ENCODE data around the gene PTPRC. TPM values are rescaled to one million over a fixed set of nuclear protein-coding genes. Genes with fewer than 3 reads are reported as not detected.

Gene PTPRC
- total RNA-seq, 1 donor from 2014 or later: 0.29 TPM

GRCh38 chr1:198678301-198678836 is 39.5 kb downstream of the PTPRC start:
- no peak for DNase-seq (ENCODE audit: low read depth)
- Histone ChIP-seq H3K4me3 (ENCODE audit: low read depth, low read length) (no peak overlapping the region), H3K27me3 (ENCODE audit: control insufficient read depth, insufficient read depth, low read length) (no peaks in the 10 kb centered on the region), H3K36me3 (ENCODE audit: control insufficient read depth, insufficient read depth, low read length) (no peaks in the 10 kb centered on the region)
- TF ChIP-seq, protein P1, sequence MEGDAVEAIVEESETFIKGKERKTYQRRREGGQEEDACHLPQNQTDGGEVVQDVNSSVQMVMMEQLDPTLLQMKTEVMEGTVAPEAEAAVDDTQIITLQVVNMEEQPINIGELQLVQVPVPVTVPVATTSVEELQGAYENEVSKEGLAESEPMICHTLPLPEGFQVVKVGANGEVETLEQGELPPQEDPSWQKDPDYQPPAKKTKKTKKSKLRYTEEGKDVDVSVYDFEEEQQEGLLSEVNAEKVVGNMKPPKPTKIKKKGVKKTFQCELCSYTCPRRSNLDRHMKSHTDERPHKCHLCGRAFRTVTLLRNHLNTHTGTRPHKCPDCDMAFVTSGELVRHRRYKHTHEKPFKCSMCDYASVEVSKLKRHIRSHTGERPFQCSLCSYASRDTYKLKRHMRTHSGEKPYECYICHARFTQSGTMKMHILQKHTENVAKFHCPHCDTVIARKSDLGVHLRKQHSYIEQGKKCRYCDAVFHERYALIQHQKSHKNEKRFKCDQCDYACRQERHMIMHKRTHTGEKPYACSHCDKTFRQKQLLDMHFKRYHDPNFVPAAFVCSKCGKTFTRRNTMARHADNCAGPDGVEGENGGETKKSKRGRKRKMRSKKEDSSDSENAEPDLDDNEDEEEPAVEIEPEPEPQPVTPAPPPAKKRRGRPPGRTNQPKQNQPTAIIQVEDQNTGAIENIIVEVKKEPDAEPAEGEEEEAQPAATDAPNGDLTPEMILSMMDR (IDR thresholded peaks at IDR 0.05; ENCODE audit: insufficient read depth, low read length, poor library complexity, severe bottlenecking): no peak

- no peak for DNase-seq (ENCODE audit: low read depth)
- H3K4me3 ChIP-seq (ENCODE audit: low read depth, low read length): no peak overlapping the region
- TF ChIP-seq, protein P1 (IDR thresholded peaks at IDR 0.05; ENCODE audit: insufficient read depth, low read length, poor library complexity, severe bottlenecking): no peak
Measured at GRCh38 chr1:198678901-198679329, 40.1 kb downstream of the PTPRC start.

DNA sequence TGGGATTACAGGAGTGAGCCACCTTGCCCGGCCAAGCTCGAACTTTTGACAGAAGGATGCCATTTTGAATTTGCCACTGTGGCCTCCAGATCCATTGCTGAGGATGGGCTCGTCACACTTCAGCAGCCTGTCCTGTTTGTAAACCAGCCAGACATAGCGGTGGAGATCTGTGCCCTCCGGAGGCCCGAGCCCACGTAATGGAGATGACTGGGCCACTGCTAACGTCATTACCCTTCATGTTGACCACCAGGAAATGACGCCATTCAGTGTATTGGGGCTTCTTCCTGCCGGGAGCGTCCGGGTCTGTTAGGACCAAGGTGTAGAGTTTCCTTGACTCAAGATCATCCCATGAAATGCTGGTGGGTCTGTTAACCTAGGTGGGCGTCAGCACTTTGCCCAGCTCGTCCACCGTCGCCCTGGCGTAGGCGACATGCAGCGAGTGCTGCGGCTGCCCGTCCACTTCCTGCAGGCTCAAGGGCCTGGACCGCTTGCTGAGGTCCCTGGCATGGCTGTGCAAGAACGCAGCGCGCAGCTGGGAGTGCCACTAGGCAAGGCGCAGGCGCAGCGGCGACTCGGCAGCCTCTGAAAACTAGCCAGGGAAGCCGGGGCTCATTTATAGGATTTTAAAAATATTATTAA is 40.8 kb downstream of the PTPRC start:
- H3K4me3 ChIP-seq (ENCODE audit: low read depth, low read length): no peak overlapping the region
- H3K36me3 ChIP-seq (ENCODE audit: control insufficient read depth, insufficient read depth, low read length): no peaks in the 10 kb centered on the region
- H3K27me3 ChIP-seq (ENCODE audit: control insufficient read depth, insufficient read depth, low read length): no peaks in the 10 kb centered on the region
- no peak for DNase-seq (ENCODE audit: low read depth)
- TF ChIP-seq, protein P1 (IDR thresholded peaks at IDR 0.05; ENCODE audit: insufficient read depth, low read length, poor library complexity, severe bottlenecking): no peak

More at GRCh38 chr1:198678901-198679329, 40.1 kb downstream of the PTPRC start:
- Histone ChIP-seq H3K36me3 (ENCODE audit: control insufficient read depth, insufficient read depth, low read length) (no peaks in the 10 kb centered on the region), H3K27me3 (ENCODE audit: control insufficient read depth, insufficient read depth, low read length) (no peaks in the 10 kb centered on the region)

- Histone ChIP-seq H3K27me3 (ENCODE audit: control insufficient read depth, insufficient read depth, low read length) (no peaks in the 10 kb centered on the region), H3K36me3 (ENCODE audit: control insufficient read depth, insufficient read depth, low read length) (no peaks in the 10 kb centered on the region), H3K4me3 (ENCODE audit: low read depth, low read length) (no peak overlapping the region)
- TF ChIP-seq, protein P1 (IDR thresholded peaks at IDR 0.05; ENCODE audit: insufficient read depth, low read length, poor library complexity, severe bottlenecking): no peak
- no peak for DNase-seq (ENCODE audit: low read depth)
Measured at GRCh38 chr1:198680174-198680875, 41.5 kb downstream of the PTPRC start.

DNA sequence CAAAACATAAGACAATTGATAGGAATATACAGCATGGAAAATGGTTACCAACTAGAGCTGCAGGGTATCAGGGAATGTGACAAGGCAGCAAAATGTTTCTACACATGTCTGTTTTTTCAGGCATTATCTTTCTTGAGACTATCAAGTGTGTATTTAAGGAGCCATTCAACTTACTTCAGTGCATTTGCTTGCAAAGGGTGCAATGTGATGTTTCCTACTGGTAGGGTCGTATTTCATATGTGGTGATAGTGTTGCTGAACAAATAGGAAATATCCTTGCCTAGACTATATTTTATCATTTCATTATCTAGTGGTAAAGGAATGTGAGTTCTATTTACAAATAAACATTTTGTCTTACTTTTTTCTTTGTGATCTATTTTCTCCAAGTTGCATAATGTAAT is 42.4 kb downstream of the PTPRC start:
- H3K27me3 ChIP-seq (ENCODE audit: control insufficient read depth, insufficient read depth, low read length): no peaks in the 10 kb centered on the region
- no peak for DNase-seq (ENCODE audit: low read depth)
- no peak overlapping the region for H3K4me3 ChIP-seq (ENCODE audit: low read depth, low read length)
- TF ChIP-seq, protein P1 (IDR thresholded peaks at IDR 0.05; ENCODE audit: insufficient read depth, low read length, poor library complexity, severe bottlenecking): no peak
- no peaks in the 10 kb centered on the region for H3K36me3 ChIP-seq (ENCODE audit: control insufficient read depth, insufficient read depth, low read length)
